NCI-H2107 (cell line): ENCODE data around the gene TBC1D26.
"Not testable (repeated sequence)": the region's sequence is repeated elsewhere in the genome, so short reads cannot be mapped to it uniquely, and the experiment has no call there.

Experiments
- DNase-seq: peaks from one replicate; lab custom pipeline; 2025; lab: John Stamatoyannopoulos, UW

The TBC1D26 gene

DNA sequence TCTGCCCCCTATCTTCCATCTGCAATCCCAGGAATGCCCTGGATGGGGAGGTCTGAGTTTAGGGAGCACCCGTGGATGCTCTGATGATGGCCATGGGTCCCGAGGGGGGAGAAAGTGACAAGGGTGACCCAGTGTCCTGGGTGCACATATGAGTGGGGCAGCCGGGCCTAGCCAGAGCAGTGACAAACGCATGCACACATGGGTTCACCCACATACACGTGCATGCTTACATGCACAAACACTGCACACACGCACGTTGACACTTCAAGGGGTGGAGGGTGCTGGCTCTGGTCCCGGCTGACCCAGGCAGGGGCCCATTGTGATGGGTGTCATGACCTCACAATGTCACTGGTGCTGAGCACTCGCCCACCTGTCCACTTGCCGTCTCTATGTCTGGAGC lies at the start of gene TBC1D26:
TSS of gene TBC1D26 (plus strand) at position 384 of the 400 bp plus-strand sequence. CDS start 3,066 bp downstream, outside the sequence.
- not testable (repeated sequence) for DNase-seq

GRCh38 chr17:15683135-15683534 lies 48.9 kb upstream of the TBC1D26 start:
- DNase-seq = not testable (repeated sequence)

GRCh38 chr17:15683824-15684478 lies 48.1 kb upstream of the TBC1D26 start, which contains the start of gene TRIM16:
TSS of gene TRIM16 (minus strand) at chr17:15684311. CDS start at chr17:15651609, 32,702 bp downstream.
- not testable (repeated sequence) for DNase-seq

GRCh38 chr17:15687494-15687893 lies 44.6 kb upstream of the TBC1D26 start:
- not testable (repeated sequence) for DNase-seq

DNA sequence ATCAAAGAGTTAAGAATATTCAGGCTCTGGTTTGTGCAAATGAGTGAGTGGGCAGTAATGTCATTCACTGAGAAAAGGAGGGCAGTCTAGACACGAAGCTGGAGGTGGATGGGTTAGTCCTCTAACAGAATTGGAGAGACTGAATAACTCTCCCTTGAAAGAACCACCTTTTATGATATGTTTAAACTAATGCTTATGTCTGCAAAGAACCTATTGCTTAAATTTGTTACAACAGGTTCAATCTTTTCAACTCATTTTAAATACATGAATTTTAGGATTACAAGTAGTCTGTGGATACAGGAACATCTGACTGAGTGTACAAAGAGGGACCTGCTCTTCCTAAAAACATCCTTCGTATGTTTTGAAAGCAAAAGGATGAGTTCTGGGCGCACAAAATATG lies 33.1 kb upstream of the TBC1D26 start:
- not testable (repeated sequence) for DNase-seq

- peak; percentile 85 for DNase-seq
Measured at GRCh38 chr17:15699413-15699924, 32.6 kb upstream of the TBC1D26 start, which contains the start of gene ZNF286A. TSS of gene ZNF286A (plus strand) at chr17:15699752. CDS start at chr17:15700330, 578 bp downstream.

DNA sequence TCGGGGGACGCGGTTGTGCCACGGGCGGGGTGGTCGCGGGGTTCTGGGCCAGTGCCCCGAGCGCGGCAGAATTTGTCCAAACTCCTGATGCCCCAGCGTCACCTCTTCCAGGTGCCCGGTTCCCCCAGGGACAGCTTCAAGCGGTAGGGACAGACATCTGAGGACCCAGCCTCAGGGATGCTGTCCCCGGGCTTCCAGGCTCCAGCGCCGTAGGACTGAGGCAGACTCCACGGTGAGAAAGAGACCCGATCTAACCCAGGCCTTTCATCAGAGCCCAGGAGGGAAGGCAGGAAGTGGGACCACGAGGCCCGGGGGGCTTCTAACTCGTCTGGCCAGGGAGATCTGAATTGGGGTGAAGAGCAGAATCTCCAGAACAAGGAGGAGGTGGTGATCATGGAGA lies 32.1 kb upstream of the TBC1D26 start:
- DNase-seq = not testable (repeated sequence)

GRCh38 chr17:15704239-15704638 lies 27.8 kb upstream of the TBC1D26 start:
- not testable (repeated sequence) for DNase-seq

DNA sequence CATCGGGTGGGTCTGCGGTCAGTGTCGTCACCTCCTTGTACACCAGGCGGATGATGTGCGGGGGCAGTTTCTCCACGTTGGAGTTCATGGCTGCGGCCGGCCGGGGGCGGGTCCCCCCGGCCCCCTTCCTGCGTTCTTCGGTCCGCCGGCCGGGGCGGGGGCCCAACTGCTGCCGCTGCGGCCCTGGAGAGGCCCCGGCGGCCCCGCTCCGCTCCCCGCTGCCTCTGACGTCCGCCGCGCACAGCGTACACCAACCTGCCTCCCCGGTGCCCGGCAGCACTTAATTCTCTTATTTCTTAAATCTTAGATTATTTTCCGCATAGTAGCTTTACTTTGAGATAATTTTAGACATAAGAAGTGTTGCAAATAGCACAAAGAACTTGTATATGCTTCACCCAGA lies 27.3 kb upstream of the TBC1D26 start:
- not testable (repeated sequence) for DNase-seq

DNA sequence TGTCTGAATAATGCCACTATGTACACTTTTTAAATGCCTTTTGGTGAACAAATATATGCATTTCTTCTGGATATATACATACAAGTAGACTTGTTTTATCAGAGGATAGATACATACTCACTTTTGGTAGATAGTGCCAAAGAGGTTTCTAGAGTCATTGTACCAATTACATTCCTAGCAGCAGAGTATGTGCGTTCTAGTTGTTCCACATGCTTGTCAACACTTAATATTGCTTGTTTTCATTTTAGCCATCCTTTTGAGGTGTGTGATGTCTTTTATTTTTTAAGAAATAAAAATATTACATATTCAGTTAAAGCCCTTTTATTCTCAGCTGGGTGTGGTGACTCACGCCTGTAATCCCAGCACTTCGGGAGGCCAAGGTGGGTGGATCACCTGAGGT lies 23.2 kb upstream of the TBC1D26 start:
- DNase-seq = not testable (repeated sequence)

GRCh38 chr17:15716601-15717563 lies 15.2 kb upstream of the TBC1D26 start:
- not testable (repeated sequence) for DNase-seq

- not testable (repeated sequence) for DNase-seq
Measured at GRCh38 chr17:15730535-15730934, 1.5 kb upstream of the TBC1D26 start.

GRCh38 chr17:15733174-15733789 lies 1.2 kb downstream of the TBC1D26 start:
- DNase-seq = not testable (repeated sequence)

GRCh38 chr17:15736578-15736977 lies 4.5 kb downstream of the TBC1D26 start:
- DNase-seq = not testable (repeated sequence)

DNA sequence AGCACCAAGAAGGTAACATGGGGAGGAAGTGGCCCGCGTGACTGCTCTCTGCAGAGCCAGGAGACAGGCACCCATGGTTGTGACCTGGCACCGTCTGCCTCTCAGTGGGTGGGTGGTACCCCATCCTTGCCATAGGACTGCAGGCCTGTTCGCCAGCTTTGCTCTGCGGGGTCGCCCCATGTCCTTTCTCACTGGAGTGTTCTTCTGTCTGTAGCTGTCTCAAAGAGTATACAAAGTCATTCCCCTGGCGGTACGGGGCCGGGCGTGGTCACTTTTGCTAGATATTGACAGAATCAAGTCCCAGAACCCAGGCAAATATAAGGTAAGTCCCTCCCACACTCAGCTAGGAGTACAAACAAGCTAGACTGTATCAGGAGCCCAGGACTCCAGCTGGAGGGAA lies 6.0 kb downstream of the TBC1D26 start:
- DNase-seq = no peak

GRCh38 chr17:15739259-15739658 lies 7.2 kb downstream of the TBC1D26 start:
- DNase-seq = not testable (repeated sequence)

- not testable (repeated sequence) for DNase-seq
Measured at GRCh38 chr17:15740041-15740440, 8.0 kb downstream of the TBC1D26 start.

DNA sequence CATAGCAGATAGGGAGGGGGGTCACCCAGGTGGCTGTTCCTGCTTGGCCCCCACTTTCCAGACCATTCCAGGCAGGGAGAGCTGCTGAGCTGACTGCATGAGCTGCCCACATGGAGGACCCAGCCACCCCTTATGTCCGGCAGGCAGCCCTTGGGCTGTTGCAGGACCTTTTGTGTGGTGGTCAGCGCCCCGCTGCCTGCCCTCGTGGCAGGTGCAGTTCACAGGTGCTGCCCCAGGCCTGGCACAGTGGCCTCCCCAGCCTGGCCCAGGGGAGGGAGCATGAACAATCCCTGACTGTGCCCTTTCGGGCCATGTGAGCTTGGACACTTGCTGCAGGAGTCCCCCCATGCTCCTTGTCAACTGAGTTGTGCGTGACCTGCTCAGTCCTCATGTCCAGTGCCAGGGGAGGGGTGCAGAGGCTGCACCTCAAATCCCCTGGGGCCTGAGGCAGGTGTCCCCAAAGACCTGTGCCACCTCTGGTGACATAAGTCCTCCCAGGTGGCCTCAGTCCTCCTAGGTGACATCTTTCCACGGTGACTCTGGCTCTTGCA lies 8.6 kb downstream of the TBC1D26 start:
- DNase-seq = no peak

GRCh38 chr17:15741624-15742023 lies 9.5 kb downstream of the TBC1D26 start:
- no peak for DNase-seq

DNA sequence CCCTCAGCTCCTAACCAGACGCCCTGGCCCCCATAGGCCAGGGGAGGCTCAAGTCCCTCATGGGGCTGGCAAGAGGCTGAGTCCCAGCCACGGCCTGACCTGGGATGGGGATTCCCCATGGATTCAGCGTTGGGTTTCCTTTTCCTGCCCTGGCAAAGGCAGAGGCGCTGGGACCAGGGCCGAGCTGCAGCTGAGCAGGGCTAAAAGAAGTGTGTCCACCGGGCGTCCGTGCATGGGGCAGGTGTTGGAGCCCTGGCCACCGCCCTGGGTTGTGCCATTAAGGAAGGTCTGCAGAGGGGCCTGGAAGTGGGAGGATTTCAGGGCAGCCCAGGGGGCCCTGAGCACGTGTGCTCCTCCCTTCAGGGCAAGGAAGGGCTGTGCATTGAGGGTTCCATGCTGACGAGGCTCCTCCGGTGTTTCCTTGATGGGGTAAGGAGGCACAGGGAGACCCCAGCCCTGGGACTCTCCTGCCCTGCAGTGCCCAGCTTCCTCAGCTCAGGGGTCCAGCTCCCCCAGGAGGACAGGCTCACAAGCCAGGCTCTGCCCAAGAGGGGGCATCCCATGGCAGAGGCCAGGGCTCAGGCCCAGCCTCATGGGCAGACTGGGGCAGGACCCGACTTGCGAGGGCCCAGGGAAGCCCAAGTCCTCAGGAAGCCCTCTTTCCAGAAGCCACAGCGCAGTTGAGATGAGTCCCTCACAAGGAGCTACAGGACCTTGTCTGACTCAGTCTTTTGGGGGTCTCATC lies 10.1 kb downstream of the TBC1D26 start:
- no peak for DNase-seq

DNA sequence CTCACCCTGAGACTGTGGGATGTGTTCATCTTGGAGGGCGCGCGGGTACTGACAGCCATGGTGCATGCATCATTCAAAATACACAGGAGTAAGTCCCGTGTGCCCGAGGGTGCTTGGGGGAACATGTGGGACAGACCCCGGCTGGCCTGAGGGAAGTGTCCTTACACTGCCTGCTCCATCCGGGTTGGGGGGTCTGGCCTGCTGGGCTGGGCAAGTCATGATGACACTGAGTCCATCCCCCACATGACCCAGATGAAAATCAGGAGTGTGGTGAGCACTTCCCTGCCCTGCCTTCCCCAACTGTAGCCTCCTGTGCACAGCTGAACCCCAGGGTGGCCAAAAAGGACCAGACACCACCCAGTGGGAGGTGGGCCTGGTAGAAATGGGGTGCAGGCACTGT lies 10.8 kb downstream of the TBC1D26 start:
- DNase-seq = no peak
